Islet precursor cell (in vitro differentiated cells): Measurements from ENCODE around the gene RSAD1.

Experiments
- DNase-seq: peaks from one replicate; pipeline ENCODE4 v3.0.0-alpha.2; 2018

Gene RSAD1

DNA sequence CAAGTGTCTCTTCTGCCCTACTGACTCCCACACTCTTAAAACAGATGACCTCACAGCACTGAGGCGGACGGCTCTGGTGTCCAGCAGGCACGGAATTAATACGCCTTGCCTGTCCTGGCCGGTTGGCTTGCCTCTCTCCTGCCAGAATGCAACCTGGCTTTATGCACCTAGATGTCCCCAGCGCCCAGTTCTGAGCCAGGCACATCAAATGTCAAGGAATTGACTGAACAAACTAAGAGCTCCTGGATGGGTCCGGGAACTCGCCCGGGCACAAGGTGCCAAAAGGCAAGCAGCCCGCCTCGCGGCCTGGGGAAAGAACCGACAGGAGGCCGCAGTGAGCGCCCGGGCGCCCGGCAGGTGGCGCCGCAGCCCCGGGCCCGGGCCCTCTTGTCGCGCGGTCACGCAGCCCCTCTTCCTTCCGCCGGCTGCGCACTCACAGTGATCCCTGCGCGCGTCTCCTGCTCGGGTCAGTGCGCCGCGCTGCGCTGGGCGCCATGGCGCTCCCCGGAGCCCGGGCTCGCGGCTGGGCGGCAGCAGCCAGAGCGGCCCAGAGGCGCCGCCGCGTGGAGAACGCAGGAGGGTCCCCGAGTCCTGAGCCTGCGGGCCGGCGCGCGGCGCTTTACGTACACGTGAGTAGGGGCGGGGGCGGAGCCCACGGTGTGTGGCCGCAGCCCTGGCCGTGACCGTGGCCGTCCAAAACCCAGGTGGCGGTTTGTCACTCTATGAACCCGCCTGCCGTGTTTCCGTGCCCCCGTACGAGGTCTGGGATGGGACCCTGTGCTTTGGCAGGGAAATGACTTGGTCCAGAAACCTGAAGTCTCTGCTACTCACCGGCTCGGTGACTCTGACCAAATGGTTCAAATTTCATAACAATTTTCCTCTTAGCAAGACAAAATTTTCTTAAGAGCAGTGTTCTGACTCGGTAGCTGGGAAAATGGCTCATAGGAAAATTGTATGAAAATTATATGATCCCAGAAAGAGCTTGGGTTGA is at the start of gene RSAD1:
TSS of gene RSAD1 (plus strand) at position 470 of the 991 bp plus-strand sequence. CDS start at position 495, 25 bp downstream.
- DNase-seq, result peak; percentile 98

DNA sequence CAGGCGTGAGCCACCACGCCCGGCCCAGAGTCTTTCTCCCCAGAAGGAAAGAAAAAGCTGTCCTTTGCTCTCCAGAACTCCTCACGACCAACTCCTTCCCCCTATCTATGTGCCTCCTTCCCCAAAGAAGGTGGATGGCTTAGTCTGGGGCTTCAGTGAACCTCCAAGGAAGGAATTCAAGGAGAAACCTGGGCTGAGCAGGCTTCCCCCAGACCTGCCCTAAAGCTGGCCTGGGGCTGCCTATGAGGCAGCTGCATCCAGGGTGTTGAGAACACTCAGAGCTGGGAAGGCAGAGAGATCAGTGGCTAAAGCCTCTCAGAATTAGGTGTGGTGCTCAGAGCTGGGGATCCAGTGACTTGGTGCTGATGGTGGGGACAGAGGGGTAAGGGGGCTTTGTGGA is 48.9 kb upstream of the RSAD1 start:
- peak; percentile 69 for DNase-seq

GRCh38 chr17:50430821-50431618 is 47.6 kb upstream of the RSAD1 start:
- peak; percentile 86 for DNase-seq

GRCh38 chr17:50432125-50432762 is 46.4 kb upstream of the RSAD1 start:
- no peak for DNase-seq

DNA sequence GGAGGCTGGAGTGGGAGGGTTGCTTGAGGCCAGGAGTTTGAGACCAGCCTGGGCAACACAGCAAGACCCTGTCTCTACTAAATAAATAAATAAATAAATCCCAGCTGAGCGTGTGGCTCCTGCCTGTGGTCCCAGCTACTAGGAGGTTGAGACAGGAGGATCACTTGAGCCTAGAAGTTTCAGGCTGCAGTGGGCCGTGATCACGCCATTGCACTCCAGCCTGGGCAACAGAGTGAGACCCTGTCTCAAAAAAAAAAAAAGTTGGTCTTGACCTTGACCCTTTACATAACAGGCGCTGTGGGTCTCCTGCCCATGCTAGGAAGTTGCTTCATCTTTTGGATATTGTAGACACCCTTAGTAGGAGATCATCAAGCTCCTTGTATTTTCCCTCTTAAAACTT is 41.3 kb upstream of the RSAD1 start:
- no peak for DNase-seq

DNA sequence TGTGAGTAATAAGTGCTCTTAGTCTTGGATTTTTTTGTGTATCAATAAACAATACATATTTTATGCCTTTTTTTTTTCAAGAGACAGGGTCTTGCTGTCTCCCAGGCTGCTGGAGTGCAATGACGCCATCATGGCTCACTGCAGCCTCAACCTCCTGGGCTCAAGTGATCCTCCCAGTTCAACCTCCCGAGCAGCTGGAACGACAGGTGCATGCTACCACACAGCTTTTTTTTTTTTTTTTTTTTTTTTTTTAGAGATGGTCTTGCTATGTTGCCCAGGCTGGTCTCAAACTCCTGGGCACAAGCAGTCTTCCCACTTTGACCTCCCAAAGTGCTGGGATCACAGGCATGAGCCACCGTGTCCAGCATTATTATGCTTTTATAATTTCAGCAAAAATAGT is 39.7 kb upstream of the RSAD1 start:
- DNase-seq, result no peak

DNA sequence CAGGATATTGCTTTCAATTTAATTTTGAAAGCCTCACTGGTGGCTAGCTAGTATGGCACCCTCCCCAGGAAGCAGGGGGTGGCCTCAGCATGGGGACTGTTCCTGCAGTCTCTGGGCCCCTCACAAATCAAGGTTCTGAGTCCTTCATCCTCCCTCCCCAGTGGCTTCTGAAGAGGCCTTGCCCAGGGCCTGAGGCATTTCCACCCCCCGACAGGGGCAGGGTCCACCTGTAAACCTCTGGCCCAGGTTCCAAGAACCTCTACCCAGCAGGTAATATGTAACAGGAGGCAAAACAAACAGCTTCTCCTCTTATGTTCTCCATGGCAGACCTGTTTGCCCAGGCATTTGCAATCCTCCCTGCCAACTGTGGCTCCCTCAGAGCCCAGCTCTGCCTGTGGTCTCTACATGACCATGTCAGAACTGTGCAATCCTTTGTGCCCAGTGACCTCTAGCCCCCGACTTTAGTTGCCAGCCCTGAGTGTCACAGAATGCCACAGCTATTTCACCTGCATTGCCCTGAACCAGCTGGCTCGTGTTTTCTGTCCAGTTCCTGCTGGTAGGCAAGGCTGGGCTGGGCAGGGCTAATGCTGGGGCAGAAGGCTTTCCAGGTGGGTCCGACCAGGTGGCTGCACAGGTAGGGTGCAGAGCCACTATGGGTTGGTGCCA is 38.4 kb upstream of the RSAD1 start:
- no peak for DNase-seq

GRCh38 chr17:50440838-50441829 is 37.5 kb upstream of the RSAD1 start:
- DNase-seq, result no peak

DNA sequence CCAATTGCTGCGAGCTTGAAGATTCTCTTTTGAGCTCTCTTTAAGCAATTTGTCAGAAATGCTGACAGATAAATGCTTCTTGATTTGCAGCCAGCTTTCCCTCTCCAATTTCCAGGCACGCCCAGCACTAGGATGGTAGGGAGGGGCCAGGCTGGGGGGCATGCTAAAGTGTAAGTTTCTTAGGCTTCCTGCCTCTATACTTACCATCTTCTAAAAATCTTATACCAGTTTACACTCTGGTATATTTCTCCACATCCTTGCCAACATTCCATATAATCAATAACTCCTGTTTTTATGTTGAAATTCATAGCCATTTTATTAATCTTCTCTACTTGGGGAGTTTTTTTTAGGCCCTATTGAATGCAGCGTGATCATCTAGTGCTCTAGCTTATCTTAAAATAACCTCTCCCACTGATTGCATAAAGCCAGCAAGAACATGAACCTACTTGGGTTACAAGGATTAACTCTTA is 35.1 kb upstream of the RSAD1 start:
- DNase-seq, result no peak

- no peak for DNase-seq
Measured at GRCh38 chr17:50444841-50445715, 33.6 kb upstream of the RSAD1 start.

DNA sequence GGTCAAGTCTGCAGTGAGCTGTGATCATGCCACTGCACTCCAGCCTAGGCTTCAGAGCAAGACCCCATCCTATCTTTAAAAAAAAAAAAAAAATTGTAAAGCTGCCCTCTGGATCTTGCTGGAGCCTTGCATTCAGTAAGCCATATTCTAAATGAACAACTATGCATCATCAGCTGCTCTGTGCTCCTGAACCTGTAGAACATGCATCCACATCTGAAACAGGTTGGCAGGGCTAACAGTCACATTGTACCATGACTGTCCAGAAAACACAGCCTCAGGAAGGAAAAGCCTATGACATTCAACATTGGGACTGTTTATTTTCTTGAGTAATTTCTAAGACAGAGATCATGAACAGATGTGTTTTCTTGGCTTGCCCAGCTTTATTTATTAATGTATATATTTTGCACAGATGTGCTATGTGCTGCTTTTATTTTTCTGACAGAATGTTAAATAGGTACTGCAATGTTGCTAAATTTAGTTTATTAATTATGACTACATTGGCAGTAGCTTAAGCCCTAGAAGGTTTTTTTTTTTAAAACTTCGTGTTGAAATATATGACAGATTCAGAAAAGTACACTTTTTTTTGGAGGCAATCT is 32.8 kb upstream of the RSAD1 start:
- DNase-seq, result no peak

GRCh38 chr17:50447870-50448595 is 30.6 kb upstream of the RSAD1 start:
- no peak for DNase-seq

GRCh38 chr17:50448643-50449042 is 30.0 kb upstream of the RSAD1 start:
- DNase-seq, result no peak

GRCh38 chr17:50451943-50452629 is 26.6 kb upstream of the RSAD1 start:
- DNase-seq, result no peak

DNA sequence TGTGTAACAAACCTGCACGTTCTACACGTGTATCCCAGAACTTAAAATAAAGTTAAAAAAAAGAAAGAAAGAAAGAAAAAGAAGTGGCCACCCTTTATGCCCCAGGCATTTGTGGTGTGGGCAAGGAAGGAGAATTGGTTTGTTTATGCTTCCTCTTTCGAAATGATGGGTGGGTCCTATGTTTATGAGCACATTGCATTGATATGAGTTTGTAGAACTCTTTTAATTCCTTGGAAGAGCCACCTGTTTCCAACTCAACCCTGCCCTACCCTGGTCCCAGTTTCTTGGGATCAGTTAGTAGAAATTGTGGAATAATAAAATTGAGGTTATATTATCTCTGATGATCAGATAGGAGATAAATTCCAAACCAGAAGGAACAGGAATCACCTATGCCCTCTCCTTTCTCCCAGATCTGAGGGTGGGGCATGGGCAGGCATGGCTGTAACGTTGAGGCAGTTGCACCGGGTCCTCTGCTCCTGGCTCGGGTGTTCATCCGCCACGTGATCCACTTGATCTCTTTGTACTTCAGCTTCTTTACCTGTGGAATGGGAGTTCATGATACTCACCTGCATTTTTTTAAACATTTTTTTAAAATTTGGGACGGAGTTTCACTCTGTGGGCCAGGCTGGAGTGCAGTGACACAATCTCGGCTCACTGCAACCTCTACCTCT is 25.9 kb upstream of the RSAD1 start:
- no peak for DNase-seq

GRCh38 chr17:50453901-50454300 is 24.8 kb upstream of the RSAD1 start:
- no peak for DNase-seq

GRCh38 chr17:50457621-50458020 is 21.0 kb upstream of the RSAD1 start:
- no peak for DNase-seq

DNA sequence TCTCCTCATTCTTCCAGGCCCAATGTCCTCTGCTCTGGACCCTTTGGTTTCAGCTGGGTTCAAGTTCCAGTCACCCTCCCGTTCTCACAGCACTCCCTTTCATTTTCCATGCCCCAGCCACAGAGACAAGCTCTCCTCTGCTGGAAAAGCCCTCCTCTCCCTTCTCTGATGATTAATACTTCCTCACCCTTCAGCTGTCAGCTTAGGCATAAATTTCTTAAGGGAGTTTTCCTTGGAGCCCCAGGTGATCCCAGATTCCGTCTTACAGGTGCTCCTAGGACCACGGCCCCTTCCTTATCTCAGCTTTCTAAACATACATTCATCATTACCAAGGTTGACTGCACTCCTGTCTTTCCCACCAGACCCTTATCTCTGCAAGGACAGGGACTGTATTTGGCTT is 20.4 kb upstream of the RSAD1 start:
- DNase-seq, result no peak
